ENCODE measurements around the gene CISH. TPM values are rescaled to one million over a fixed set of nuclear protein-coding genes. Genes with fewer than 3 reads are reported as not detected.

CISH gene
- total and polyA plus RNA-seq, 2 of the 4 experiments (the other 2 are of a cell fraction) = 0.90 to 4.0 TPM

- Histone ChIP-seq H2BK20ac (ENCODE audit: low read depth, low read length) (no peak overlapping the region), H3K9me1 (ENCODE audit: insufficient read depth, low read length) (peaks cover 29% of the 10 kb centered on the region), H3K27ac (ENCODE audit: insufficient read depth, low read length) (no peak overlapping the region), H3K56ac (ENCODE audit: extremely low read depth, insufficient read depth, low read length) (no peak overlapping the region), H3K4ac (ENCODE audit: low read depth, low read length) (no peak overlapping the region), H4K91ac (ENCODE audit: insufficient read depth, low read depth, low read length) (no peak overlapping the region), H4K20me1 (ENCODE audit: insufficient read depth, low read length) (peaks cover 10% of the 10 kb centered on the region), H3K79me1 (ENCODE audit: low read depth in 1 of 2, low read length in 2 of 2) (peaks cover 0 to 14% of the 10 kb centered on the region in 2 experiments; a peak in 2 of 4 replicates), H4K5ac (ENCODE audit: low read depth, low read length) (no peak overlapping the region), H2BK5ac (ENCODE audit: low read depth, low read length, poor library complexity, severe bottlenecking) (no peak overlapping the region), H3K23ac (ENCODE audit: low read depth, low read length) (no peak overlapping the region), H3K18ac (ENCODE audit: low read depth, low read length) (no peak overlapping the region), H2AK5ac (ENCODE audit: low read depth, low read length) (no peak overlapping the region), H3K4me2 (ENCODE audit: low read depth, low read length) (no peak overlapping the region), H3K27me3 (ENCODE audit: control insufficient read depth, insufficient read depth, low read length) (no peaks in the 10 kb centered on the region), H2BK120ac (ENCODE audit: low read depth, low read length) (no peak overlapping the region), H3K36me3 (ENCODE audit: control insufficient read depth, insufficient read depth, low read length) (no peaks in the 10 kb centered on the region), H3K4me1 (ENCODE audit: control insufficient read depth, insufficient read depth, low read length) (peaks cover 6% of the 10 kb centered on the region), H2AFZ (replicated peaks; ENCODE audit: low read length, poor library complexity) (no peak overlapping the region), H3K14ac (replicated peaks; ENCODE audit: low read depth, low read length) (no peak overlapping the region), H2AK9ac (replicated peaks; ENCODE audit: low read depth, low read length, poor library complexity) (no peak overlapping the region), H3K9ac (ENCODE audit: low read depth, low read length) (no peak overlapping the region), H2BK15ac (ENCODE audit: low read depth, low read length) (no peak overlapping the region), H3K9me3 (ENCODE audit: control insufficient read depth, insufficient read depth, low read length) (no peaks in the 10 kb centered on the region), H4K8ac (ENCODE audit: low read depth in 2 of 2, low read length in 2 of 2) (no peak overlapping the region), H3K4me3 (ENCODE audit: insufficient read depth, low read depth, low read length) (no peak overlapping the region)
- no TSS peak for BruUV-seq (replicated peaks)
- DNase-seq (no peak), ATAC-seq (ENCODE audit: low read depth) (no peak)
- ChIA-PET POLR2A (ENCODE audit: unreplicated experiment) (no interaction called here), CTCF (interaction anchor here (0.5 to 0.9 kb wide), 2 partner anchors 10 to 86 kb away, joined by 3 to 5 read pairs; no protein-coding TSS in a partner anchor)
- 100% methylated on average over 1 of the region's 3 CpGs; no CpG with 5 or more reads in 1 of the 2 experiments for WGBS, 2 experiments (ENCODE audit: extremely low coverage in 2 of 2, insufficient read length in 1 of 2)
- intact Hi-C loops (cut with micrococcal nuclease) = no loop called here
- in situ Hi-C loops (cut with MboI; ENCODE audit: low sequenced_read_pairs) = no loop called here
- no peak for TF ChIP-seq CEBPB (IDR thresholded peaks at IDR 0.05; ENCODE audit: low read depth, low read length)
- no peak for TF ChIP-seq SMC3 (IDR thresholded peaks at IDR 0.05; ENCODE audit: low read depth, low read length)
- TF ChIP-seq BHLHE40 (IDR thresholded peaks at IDR 0.05; ENCODE audit: low read depth, low read length) = no peak
- TF ChIP-seq POLR2A (IDR thresholded peaks at IDR 0.05; ENCODE audit: low read depth, low read length) = no peak
- no peak for TF ChIP-seq RFX5 (IDR thresholded peaks at IDR 0.05; ENCODE audit: low read depth, low read length)
- no peak for TF ChIP-seq ELK1 (IDR thresholded peaks at IDR 0.05; ENCODE audit: borderline replicate concordance, low read depth, low read length)
- TF ChIP-seq MAZ (IDR thresholded peaks at IDR 0.05; ENCODE audit: borderline replicate concordance, low read depth, low read length) = no peak
- no peak for TF ChIP-seq NFE2L2 (IDR thresholded peaks at IDR 0.05; ENCODE audit: low read depth, low read length)
- TF ChIP-seq CHD1 (IDR thresholded peaks at IDR 0.05; ENCODE audit: low read depth, low read length) = no peak
- no peak for TF ChIP-seq MXI1 (IDR thresholded peaks at IDR 0.05; ENCODE audit: borderline replicate concordance, low read depth, low read length)
- no peak for TF ChIP-seq CTCF (conservative IDR thresholded peaks at IDR 0.05; ENCODE audit: low read depth, low read length)
- no peak for TF ChIP-seq RCOR1 (IDR thresholded peaks at IDR 0.05; ENCODE audit: insufficient replicate concordance, low read length)
- TF ChIP-seq RAD21 (IDR thresholded peaks at IDR 0.05; ENCODE audit: low read length) = no peak
- TF ChIP-seq FOS (IDR thresholded peaks at IDR 0.05; ENCODE audit: low read depth, low read length) = no peak
- no peak for TF ChIP-seq MAFK (IDR thresholded peaks at IDR 0.05; ENCODE audit: low read depth, low read length)
- TF ChIP-seq USF2 (IDR thresholded peaks at IDR 0.05; ENCODE audit: low read depth, low read length) = no peak
- dilution Hi-C loops (cut with HindIII; ENCODE audit: low sequenced_read_pairs, unreplicated experiment) = no loop called here
These were observed 14.8 kb upstream of the CISH start for GRCh38 chr3:50626401-50626800.
